Nephron progenitor cell (in vitro differentiated cells): Measurements from ENCODE around the gene NUP205.
"Not testable (repeated sequence)": the region's sequence is repeated elsewhere in the genome, so short reads cannot be mapped to it uniquely, and the experiment has no call there.

Experiments
- DNase-seq: peaks from one replicate; pipeline ENCODE4 v3.0.0; 2021
- H3K27ac Mint-ChIP-seq: 2 replicates; pipeline ENCODE4 v1.8.0; 2021; ENCODE audit warnings: mild to moderate bottlenecking, moderate library complexity, mixed read lengths
- H3K27me3 Mint-ChIP-seq: 2 replicates; pipeline ENCODE4 v1.8.0; 2021; ENCODE audit warnings: mild to moderate bottlenecking, low read depth, mixed read lengths; ENCODE audit not compliant: poor library complexity
- H3K36me3 Mint-ChIP-seq: 2 replicates; pipeline ENCODE4 v1.8.0; 2021; ENCODE audit warnings: low read depth, mixed read lengths
- H3K4me1 Mint-ChIP-seq: 2 replicates; pipeline ENCODE4 v1.8.0; 2021; ENCODE audit warnings: mixed read lengths
- H3K4me3 Mint-ChIP-seq: 2 replicates; pipeline ENCODE4 v1.8.0; 2021; ENCODE audit warnings: mild to moderate bottlenecking, moderate library complexity, mixed read lengths
- H3K9me3 Mint-ChIP-seq: 2 replicates; pipeline ENCODE4 v1.8.0; 2021; ENCODE audit warnings: mild to moderate bottlenecking, moderate library complexity, mixed read lengths
- TF ChIP-seq, protein P1 (sequence below): fragments of 200-600 bp; sonication (generic); IDR thresholded peaks from 2 replicates; pipeline ENCODE4 v1.5.0; 2021; ENCODE audit warnings: antibody characterized with exemption

The NUP205 gene

DNA sequence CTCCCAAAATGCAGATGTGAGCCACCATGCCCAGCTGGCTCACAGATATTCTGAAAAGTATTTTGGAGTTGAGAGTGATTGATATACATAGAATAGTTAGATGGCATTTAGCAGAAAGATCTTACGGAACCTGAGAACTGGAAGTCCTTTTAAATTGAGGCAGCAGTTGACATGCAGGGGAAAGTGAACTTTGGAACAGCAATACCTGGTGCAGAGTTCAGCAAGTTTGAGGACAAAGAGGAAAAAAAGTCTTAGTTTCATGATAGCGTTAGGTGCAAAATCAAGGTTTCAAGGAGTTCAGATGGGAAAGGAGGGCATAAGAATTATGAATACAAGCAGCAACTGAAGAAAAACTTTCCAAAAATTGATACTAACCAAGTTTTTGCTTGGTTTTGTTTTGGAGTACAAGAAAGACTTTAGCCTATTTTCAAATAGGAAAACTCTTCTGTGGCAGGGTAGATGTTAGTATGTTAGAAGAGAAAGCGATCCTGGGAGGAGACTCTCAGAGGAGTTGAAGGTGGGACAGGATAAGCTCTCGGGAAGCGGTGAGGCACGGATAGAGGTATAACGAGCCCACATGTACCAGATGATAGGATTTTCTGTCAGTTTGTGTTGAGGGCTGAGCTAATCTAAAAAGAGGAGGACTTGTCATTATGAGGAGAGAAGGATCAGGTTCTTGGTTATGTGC lies 76.6 kb downstream of the NUP205 start:
- Mint-ChIP-seq H3K4me1 (no peaks in the 10 kb centered on the region), H3K9me3 (no peaks in the 10 kb centered on the region), H3K4me3 (no peak overlapping the region), H3K27me3 (no peaks in the 10 kb centered on the region), H3K36me3 (peaks cover 88% of the 10 kb centered on the region), H3K27ac (peak overlapping the region; percentile 22)
- TF ChIP-seq, protein P1, sequence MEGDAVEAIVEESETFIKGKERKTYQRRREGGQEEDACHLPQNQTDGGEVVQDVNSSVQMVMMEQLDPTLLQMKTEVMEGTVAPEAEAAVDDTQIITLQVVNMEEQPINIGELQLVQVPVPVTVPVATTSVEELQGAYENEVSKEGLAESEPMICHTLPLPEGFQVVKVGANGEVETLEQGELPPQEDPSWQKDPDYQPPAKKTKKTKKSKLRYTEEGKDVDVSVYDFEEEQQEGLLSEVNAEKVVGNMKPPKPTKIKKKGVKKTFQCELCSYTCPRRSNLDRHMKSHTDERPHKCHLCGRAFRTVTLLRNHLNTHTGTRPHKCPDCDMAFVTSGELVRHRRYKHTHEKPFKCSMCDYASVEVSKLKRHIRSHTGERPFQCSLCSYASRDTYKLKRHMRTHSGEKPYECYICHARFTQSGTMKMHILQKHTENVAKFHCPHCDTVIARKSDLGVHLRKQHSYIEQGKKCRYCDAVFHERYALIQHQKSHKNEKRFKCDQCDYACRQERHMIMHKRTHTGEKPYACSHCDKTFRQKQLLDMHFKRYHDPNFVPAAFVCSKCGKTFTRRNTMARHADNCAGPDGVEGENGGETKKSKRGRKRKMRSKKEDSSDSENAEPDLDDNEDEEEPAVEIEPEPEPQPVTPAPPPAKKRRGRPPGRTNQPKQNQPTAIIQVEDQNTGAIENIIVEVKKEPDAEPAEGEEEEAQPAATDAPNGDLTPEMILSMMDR, result no peak
- no peak for DNase-seq

DNA sequence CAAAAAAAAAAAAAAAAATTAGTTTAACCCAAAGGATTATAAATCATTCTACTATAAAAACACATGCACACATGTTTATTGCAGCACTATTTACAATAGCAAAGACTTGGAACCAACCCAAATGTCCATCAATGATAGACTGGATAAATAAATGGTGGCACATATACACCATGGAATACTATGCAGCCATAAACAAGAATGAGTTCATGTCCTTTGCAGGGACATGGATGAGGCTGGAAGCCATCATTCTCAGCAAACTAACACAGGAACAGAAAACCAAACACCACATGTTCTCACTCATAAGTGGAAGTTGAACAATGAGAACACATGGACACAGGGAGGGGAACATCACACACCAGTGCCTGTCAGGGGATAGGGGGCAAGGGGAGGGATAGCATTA lies 82.0 kb downstream of the NUP205 start:
- not testable (repeated sequence) for H3K4me3 Mint-ChIP-seq, H3K9me3 Mint-ChIP-seq, H3K27me3 Mint-ChIP-seq, H3K4me1 Mint-ChIP-seq, H3K27ac Mint-ChIP-seq, DNase-seq
- peaks cover 81% of the 10 kb centered on the region for H3K36me3 Mint-ChIP-seq

GRCh38 chr7:135644154-135644553 lies 86.4 kb downstream of the NUP205 start:
- Mint-ChIP-seq H3K27ac (peak overlapping the region; percentile 76), H3K27me3 (no peaks in the 10 kb centered on the region), H3K4me1 (no peaks in the 10 kb centered on the region), H3K9me3 (no peaks in the 10 kb centered on the region), H3K4me3 (no peak overlapping the region), H3K36me3 (peaks cover 78% of the 10 kb centered on the region)
- DNase-seq, result no peak
- TF ChIP-seq, protein P1, result no peak

GRCh38 chr7:135644729-135645128 lies 87.0 kb downstream of the NUP205 start:
- DNase-seq, result no peak
- peaks cover 78% of the 10 kb centered on the region for H3K36me3 Mint-ChIP-seq
- no peaks in the 10 kb centered on the region for H3K9me3 Mint-ChIP-seq
- no peaks in the 10 kb centered on the region for H3K4me1 Mint-ChIP-seq
- H3K27me3 Mint-ChIP-seq, result no peaks in the 10 kb centered on the region
- H3K27ac Mint-ChIP-seq, result no peak overlapping the region
- no peak overlapping the region for H3K4me3 Mint-ChIP-seq
- TF ChIP-seq, protein P1, result no peak

- Mint-ChIP-seq H3K27ac (no peak overlapping the region), H3K4me1 (no peaks in the 10 kb centered on the region), H3K27me3 (no peaks in the 10 kb centered on the region), H3K36me3 (peaks cover 78% of the 10 kb centered on the region), H3K4me3 (no peak overlapping the region), H3K9me3 (no peaks in the 10 kb centered on the region)
- no peak for DNase-seq
- TF ChIP-seq, protein P1, result peak; percentile 61
Measured at GRCh38 chr7:135645296-135645904, 87.7 kb downstream of the NUP205 start.

DNA sequence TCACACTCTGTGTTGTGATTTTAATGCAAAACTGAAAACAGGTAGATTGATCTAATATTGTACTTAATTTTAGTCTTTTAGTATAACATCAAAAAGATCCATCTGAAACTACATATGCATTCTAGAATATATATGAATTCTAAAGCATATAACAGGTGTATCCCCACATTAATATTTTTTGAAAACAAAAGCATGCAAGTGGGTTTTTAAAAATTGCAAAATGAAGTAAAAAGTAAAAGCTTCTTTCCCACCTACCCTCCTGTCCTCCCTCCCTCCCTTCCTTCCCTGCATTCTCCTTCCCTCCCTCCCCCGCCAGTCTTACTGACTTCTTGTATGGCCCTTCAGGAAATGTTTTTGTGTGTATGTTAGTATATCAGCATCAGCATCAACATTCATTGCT lies 90.0 kb downstream of the NUP205 start:
- Mint-ChIP-seq H3K4me3 (no peak overlapping the region), H3K9me3 (no peaks in the 10 kb centered on the region), H3K36me3 (peaks cover 64% of the 10 kb centered on the region), H3K4me1 (peaks cover 4% of the 10 kb centered on the region), H3K27me3 (no peaks in the 10 kb centered on the region), H3K27ac (no peak overlapping the region)
- no peak for DNase-seq
- TF ChIP-seq, protein P1, result no peak
